SK-N-MC (cell line): ENCODE results near the gene CLSTN1.

Source experiments
- EZH2 ChIP-seq: fragments of 200-600 bp; sonication (generic); IDR thresholded peaks from one replicate; pipeline ENCODE4 v1.6.1; 2017; ENCODE audit warnings: antibody characterized with exemption
- POLR2AphosphoS5 ChIP-seq: IDR thresholded peaks from 2 replicates; pipeline ENCODE4 v1.6.1; 2012; ENCODE audit warnings: mild to moderate bottlenecking, low read depth, low read length, borderline replicate concordance

DNA sequence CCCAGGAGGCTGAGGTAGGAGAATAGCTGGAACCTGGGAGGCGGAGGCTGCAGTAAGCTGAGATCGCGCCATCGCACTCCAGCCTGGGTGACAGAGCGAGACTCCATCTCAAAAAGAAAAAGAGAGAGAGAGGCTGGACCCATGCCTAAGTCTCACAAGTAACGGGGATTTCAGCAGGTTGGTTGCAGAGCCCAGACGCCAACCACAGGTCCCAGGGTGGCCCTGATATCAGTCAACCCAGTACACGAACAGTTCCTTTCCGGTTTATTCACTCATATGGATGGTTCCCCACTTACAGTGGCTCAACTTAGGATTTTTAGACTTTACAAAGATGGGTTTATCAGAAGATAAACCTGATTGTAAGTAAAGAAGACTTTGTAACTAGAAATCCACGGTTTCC is 40.9 kb downstream of the CLSTN1 start:
- TF ChIP-seq EZH2 (no peak), POLR2AphosphoS5 (no peak)
